ENCODE results near the gene SPON1.

DNA sequence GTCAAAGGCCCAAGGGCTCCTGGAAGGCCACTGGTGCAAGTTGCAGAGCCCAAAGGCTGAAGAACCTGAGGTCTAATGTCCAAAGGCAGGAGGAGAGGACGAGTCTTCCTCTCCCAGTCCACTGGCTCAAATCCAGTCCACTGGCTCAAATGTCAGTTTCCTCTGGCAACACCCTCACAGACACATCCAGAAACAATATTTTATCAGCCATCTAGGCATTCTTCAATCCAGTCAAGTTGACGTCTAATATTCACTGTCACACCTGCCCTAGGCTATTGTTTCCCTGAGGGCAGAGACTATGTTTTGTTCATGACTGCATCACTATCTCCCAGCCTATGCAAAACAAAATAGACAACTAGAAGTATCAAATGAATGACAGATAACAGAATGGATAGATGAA lies 148.1 kb downstream of the SPON1 start:
- TF ChIP-seq, protein P1, sequence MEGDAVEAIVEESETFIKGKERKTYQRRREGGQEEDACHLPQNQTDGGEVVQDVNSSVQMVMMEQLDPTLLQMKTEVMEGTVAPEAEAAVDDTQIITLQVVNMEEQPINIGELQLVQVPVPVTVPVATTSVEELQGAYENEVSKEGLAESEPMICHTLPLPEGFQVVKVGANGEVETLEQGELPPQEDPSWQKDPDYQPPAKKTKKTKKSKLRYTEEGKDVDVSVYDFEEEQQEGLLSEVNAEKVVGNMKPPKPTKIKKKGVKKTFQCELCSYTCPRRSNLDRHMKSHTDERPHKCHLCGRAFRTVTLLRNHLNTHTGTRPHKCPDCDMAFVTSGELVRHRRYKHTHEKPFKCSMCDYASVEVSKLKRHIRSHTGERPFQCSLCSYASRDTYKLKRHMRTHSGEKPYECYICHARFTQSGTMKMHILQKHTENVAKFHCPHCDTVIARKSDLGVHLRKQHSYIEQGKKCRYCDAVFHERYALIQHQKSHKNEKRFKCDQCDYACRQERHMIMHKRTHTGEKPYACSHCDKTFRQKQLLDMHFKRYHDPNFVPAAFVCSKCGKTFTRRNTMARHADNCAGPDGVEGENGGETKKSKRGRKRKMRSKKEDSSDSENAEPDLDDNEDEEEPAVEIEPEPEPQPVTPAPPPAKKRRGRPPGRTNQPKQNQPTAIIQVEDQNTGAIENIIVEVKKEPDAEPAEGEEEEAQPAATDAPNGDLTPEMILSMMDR (conservative IDR thresholded peaks at IDR 0.05; ENCODE audit: low read length): no peak
- TF ChIP-seq EZH2phosphoT487 (IDR thresholded peaks at IDR 0.05; ENCODE audit: borderline replicate concordance): no peak

Data from Loucy (cell line).